HG03159 (cell line): ENCODE data around the gene SAXO1.
"Not testable (repeated sequence)": the region's sequence is repeated elsewhere in the genome, so short reads cannot be mapped to it uniquely, and the experiment has no call there.

Experiments
- ATAC-seq: cut with Tn5 transposase; IDR thresholded peaks from one replicate; pipeline ENCODE4 v1.9.1; 2021; ENCODE audit warnings: mild to moderate bottlenecking, moderate library complexity; ENCODE audit not compliant: unreplicated experiment

SAXO1 gene

DNA sequence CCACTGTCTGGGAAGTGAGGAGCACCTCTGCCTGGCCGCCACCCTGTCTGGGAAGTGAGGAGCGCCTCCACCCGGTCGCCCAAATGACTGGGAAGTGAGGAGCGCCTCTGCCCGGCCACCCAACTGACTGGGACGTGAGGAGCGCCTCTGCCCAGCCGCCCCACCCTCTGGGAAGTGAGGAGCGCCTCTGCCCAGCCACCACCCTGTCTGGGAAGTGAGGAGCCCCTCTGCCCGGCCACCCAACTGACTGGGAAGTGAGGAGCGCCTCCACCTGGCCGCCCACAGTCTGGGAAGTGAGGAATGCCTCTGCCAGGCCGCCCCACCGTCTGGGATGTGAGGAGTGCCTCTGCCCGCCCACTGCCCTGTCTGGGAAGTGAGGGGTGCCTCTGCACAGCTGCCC lies 32.9 kb downstream of the SAXO1 start:
- no peak for ATAC-seq

DNA sequence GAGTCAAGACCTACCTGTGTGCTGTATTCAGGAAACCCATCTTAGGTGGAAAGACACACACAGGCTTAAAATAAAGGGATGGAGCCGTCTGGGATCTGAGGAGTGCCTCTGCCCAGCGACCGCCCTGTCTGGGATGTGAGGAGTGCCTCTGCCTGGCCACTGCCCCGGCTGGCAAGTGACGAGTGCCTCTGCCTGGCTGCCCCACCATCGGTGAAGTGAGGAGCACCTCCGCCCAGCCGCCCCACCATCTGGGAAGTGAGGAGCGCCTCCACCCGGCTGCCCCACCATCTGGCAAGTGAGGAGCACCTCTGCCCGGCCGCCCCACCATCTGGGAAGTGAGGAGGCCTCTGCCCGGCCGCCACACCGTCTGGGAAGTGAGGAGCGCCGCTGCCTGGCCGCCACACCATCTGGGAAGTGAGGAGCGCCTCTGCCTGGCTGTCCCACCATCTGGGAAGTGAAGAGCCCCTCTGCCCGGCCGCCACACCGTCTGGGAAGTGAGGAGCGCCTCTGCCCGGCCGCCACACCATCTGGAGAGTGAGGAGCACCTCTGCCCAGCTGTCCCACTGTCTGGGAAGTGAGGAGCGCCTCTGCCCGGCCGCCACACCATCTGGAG lies 33.7 kb downstream of the SAXO1 start:
- ATAC-seq = no peak

DNA sequence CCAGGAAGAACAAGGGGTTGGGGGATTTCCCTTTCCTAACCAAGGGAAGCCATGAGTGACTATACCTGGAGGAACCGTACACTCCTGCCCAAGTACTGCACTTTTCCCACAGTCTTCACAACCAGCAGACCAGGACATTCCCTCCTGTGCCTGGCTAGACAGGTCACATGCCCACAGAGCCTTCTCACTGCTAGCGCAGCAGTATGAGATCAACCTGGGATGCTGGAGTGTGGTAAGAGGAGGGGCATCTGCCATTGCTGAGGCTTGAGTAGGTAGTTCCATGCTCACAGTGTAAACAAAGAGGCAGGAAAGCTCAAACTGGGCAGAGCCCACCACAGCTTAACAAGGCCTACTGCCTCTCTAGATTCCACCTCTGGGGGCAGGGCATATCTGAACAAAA lies 35.9 kb downstream of the SAXO1 start:
- no peak for ATAC-seq

DNA sequence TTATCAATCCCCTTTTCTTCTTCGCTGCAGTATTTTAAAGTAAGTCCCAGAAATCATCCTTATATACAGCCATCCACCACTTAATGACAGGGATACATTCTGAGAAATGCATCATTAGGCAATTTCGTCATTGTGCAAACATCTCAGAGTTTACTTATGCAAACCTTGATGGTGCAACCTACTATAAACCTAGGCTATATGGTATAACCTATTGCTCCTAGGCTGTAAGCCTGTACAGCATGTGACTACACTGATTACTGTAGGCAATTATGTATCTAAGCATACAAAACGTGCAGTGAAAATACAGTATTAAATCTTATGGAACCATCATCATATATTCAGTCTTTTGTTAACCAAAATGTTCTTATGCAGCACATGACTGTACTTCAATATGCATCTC lies 36.8 kb downstream of the SAXO1 start:
- ATAC-seq = no peak

DNA sequence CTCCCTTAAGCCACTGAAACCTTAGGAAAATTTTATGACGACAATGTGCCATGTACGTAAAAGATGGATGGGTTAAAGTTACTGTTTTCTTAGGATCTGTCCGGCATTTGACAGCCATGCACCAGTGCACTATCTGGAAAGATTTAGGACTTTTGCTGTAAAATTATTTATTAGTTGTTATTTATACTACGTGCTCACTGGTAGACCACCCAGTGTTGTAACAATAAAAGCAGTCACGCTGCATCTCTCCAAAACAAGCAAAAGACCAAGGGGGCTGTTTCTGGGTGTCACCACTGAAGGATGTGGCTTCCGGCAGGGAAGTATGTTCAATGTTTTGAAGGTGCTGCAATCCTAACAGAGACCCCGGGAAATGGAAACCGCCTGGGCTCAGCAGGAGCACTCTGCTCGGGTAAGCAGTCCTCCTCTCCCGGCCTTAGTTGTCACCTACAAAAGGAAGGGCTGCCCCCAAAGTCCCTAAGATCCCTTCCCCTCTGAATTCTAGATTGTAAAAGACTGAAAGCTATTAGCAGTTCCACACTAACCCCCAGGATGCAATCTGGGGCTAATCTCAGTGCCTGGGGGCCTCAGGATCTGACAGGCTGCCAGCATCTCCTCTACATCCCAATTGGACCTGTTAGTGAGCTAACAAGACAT lies 38.6 kb downstream of the SAXO1 start:
- no peak for ATAC-seq

DNA sequence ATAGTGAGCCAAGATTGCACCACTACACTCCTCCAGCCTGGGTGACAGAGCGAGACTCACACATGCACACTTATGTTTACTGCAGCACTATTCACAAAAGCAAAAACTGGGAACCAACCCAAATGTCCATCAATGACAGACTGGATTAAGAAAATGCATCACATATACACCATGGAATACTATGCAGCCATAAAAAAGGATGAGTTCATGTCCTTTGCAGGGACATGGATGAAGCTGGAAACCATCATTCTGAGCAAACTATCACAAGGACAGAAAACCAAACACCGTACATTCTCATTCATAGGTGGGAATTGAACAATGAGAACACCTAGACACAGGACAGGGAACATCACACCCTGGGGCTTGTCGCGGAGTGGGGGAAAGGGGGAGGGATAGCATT lies 41.8 kb downstream of the SAXO1 start:
- ATAC-seq = not testable (repeated sequence)

DNA sequence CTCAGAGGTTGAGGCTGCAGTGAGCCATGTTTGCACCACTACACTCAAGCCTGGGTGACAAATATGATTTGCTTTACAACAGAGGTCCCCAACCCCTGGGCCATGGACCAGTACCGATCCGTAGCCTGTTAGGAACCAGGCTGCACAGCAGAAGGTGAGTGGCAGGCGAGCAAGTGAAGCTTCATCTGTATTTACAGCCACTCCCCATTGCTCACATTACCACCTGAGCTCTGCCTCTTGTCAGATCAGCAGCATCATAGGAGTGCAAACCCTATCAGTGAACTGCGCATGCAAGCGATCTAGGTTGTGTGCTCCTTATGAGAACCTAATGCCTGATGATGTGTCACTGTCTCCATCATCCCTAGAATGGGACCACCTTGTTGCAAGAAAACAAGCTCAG lies 42.5 kb downstream of the SAXO1 start:
- no peak for ATAC-seq

DNA sequence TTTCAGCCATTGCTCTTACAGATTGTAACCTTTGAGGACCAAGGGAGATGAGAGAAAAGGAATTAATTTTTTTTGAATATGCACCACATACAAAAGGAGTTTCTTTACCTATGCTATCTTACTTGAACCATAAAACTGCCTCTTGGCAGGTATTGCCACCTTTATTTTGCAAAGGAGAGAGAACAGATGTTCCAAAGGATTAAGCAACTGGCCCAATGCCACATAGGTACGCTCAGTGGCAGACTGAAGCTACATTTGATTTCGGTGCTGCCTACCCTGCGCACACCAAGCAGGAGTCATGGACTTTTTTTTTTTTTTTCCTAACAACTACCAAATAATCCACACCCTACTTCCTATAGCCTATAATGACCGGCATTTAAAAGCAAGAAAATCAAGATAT lies 43.1 kb downstream of the SAXO1 start:
- no peak for ATAC-seq

DNA sequence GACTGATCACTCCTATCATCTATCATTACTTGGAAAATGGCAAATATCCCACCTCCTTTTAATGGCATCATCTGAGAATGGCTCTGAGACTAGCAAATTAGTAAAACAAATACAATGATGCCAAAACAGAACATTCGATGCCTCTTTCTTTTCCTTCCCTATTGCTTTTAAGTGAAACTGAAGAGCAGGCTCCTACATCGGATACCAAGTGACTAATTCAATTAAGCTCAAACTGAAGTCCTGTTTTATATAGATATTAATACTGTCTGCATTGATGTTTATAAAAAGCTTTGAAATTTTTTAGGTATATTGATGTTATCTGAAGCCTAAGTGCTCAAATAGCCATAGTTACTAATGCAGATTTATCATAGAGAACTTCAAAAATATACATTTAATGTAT lies 43.9 kb downstream of the SAXO1 start:
- ATAC-seq = no peak

DNA sequence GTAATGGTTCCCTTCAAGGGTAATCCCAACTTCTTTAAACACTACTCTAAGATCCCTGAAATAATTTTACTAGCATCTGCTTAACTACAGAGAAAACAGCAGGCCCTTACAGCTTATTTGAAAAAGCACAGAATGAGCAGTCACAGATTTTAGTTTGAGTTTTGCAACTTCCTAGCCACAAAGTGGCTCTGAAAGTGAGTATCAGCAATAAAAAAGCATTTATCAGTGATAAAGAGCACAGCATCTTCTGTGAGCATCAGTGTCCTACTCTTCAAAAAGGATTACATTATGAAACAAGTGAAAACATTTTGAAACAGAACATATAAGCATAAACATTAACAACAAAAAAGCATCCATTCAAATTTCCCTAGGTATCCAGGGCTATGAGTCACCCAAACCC lies 45.0 kb downstream of the SAXO1 start:
- ATAC-seq = no peak

DNA sequence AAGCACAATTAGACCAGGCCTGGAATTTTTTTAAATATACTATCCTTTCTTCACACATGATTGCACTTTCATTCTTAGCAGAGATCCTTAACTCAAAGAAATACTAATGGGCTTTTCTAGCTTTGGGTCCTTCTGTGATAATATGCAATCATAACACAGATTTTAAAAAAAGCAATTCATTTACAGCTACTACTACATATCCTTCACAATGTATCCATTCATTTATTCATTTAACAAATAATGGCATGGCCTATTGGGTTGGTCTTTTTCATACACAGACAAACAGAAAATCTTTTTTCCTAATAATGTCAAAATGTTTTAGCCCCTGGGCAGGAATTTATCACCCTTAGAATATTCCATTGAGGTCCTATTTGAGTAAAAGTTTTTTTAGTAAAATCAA lies 47.0 kb downstream of the SAXO1 start:
- no peak for ATAC-seq

DNA sequence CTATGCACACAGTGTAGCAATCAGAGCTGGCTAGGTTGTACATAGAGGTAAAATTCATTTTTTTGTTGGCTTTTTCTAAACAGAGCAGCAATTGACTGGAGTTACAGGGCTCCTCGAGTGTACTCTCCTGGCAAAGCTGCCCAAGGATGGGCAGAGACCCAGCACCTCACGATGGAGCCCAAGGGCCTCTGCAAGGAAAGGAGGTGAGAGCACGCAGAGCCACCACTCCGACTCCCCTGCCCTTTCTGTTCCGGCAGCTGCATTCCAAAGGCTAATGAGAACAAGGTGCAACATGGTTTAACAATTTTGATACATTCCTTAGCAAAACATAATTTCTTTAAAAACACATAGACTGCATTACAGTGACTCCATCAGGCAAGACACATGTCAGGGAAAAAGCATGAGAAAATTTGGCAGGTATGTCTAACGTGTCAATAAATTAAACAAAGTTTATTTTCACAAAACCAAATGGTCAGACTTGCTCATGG lies 47.5 kb downstream of the SAXO1 start:
- no peak for ATAC-seq

DNA sequence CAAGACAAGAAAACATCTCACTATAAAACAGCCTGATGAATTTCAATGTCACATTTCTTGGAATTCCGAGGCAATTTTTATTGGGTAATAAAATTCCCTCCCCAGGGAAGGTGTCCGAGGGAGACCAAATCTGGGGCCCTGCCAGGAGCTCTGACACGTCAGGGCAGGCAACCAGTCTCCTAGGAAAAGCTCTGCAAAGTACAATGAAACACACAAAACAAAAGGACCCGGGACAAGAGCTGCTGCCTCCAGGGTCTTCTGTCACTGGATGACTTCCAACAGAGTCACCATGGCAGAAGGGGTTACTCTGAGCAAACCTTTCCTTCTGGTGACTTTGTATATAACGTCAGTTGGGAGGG lies 50.8 kb downstream of the SAXO1 start:
- ATAC-seq = no peak

DNA sequence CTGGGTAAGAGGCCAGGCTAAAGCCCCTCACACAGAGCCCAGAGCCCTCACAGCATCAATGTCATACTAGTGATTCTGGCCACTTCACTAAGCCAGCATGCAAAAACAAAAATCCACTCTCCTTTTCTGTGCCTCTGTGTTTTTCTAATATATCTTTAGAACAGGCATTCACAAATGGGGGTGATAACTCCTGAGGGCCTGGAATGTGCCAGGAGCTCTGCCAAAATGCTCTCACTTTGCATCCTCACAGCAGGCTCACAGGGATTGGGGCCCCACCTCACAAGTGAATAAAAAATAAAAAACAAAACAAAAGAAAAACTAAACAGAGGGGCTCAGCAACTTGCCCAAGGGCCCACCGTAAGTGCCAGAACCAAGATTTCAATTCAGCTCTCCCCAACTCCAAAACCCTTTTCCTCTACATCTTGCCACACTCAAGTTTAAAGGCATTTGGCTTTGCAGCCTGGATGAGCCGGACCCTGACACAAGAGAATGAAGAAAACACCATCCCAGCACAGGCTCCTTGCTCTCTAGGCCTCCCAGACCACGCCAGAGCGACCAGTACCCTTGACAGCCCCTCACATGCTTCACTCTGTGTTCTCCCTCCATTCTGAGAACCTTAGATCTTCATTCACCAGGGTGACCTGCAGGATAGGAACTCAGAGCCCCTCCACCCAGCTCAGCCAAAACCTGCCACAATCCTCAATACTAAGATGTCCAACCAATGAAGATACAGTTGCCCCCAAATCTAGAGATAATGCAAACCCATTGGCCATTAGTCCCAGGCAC lies 51.3 kb downstream of the SAXO1 start:
- no peak for ATAC-seq

DNA sequence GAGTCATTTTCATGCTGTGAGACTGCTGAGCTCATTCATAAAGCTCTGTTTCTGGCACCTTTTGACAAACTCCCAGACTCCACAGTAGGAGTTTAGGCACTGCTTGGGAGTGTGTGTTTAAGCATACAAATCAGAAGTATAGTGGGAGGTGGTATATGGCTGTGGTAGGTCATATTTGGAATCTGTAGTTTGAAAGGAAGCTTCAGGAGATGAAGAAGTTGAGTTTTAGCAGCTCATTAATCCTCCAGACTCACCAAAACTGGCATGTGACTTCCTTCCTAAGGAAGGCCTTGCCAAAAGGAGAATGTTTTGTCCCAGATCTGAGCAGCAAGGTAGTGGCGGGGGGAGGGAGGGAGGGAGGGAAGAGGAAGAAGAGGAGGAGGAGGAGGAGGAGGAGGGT lies 52.8 kb downstream of the SAXO1 start:
- no peak for ATAC-seq

DNA sequence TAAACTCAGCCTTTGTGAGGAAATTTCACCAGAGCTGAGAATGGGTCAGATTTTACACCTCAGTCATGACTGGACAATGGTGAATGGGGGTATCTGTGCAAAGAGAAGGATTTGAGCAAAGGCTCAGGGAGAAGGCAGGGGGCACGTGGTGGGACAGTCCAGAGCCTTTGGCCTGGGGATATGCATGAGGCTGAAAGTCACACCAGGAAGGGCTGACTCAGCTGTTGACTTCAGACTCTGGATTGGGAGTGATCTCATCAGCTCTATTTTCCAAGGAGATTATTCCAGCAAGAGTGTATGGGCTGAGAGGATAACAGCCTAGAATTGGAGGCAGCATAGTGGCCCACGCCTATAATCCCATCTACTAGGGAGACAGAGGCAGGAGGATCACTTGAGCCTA lies 53.6 kb downstream of the SAXO1 start:
- ATAC-seq = no peak

DNA sequence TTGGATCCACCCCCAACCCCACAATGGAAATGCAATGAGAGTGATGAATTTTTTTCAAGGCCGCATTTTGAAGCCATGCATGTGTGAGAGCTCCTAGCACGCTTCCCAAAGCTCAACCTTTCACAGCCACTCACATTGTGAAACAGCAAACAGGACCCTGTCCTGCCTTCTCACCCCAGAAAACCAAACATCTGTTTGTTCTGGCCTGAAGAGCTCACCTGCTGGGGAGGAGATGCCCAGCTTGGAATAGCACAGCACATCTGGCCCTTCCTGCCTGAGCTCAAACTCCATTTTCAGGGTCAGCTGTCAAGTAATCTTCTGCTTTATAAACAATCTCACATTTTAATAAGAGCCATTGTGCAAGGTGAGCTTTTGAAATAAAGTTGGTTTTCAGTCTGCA lies 54.8 kb downstream of the SAXO1 start:
- ATAC-seq = no peak

DNA sequence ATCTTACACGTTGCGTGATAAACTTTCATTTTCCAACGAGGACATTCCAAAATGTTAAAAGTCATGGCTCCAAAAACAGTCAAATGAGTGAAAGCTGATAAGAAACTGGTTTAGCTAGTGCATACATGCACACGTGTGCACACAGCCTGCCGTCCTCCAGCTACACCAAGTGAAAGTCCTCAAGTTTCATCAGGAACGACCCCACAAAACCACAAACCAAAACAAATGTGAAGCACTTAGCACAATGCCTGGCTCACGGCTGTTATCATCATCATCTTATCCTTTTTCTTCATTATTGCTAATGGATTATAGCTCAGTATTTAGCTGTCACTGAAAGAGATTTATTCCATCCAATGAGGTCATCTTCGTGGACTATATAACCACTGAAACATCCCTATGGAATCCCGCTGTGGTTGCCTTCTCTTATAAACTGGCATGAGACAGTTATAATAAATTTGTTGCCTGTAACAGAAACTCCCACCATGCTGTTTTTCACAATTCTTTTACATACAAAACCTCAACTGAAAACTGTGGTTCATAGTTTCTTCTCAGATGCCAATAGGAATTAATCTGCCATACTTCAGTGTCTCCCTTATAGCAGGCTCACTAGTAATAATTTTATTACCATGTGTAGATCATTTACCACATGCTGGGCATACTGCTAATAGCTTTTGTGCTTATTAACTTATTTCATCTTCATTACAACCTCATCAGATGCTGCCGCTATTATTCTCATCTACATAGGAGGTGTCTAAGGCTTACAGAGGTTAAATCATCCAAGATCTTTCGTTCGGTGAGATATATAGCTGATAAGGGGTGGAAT lies 56.1 kb downstream of the SAXO1 start:
- no peak for ATAC-seq

DNA sequence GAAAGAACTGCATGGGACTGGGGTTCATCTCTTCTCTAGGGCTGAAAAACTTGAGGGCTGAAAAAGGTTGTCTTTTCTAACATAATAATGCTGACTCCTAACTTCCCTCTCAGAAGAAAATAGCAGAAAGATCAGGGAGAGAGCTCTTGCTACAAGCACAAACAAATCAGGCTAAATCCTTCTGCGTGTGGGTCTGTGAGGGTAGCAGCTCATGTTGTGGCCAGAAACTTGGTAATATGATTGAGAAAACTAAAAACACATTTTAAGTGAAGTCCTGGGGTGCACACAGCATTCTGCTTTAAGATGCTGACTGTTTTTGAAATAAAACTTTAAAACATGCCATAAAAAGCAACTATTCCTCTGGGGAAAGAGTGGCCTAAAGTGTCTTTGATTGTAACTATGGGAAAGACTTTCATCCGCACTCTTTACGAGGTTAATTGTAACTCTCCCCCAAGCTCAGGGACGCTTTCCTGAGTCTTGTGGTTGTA lies 56.7 kb downstream of the SAXO1 start:
- ATAC-seq = no peak

DNA sequence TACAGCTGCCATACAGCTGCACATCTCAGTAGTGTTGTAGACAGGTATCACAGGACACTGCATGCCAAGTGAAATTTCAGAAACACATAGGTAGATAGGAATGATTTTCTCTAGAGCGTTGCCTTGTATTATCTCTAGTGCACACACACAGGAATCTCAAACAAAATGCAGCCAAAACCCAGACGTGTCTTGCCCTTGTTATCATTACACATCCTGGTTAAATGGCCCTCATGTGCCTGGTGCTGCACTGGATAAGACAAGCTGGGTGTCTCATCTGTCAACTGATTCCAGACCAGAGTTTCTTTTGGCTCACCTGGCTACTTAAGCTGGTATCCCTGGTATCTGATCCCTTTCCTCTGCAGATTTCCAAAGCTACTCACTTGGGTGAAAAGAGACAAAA lies 59.7 kb downstream of the SAXO1 start:
- ATAC-seq = no peak

DNA sequence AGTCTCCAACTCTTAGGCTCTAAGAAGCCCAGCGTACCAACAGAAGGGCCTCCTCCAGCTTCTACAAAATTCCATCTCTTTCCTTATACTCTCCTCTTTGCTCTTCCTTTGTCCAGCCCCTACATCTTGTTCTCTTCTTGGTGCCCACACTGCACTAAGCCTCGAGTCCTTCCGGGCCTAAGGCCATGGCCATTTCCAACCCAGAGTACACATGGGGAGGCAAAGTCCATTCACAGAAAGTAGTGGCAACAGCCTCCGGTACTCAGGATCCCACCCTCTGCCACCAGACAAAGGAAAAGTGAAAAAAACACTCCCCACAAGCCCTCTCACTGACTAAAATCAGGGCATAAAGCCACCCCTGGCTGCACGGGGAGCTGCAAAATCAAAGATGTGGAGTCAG lies 60.3 kb downstream of the SAXO1 start:
- ATAC-seq = no peak
